ENCODE measurements around the gene ERAL1.
"Not testable (repeated sequence)": the region's sequence is repeated elsewhere in the genome, so short reads cannot be mapped to it uniquely, and the experiment has no call there.

The ERAL1 gene

GRCh38 chr17:28853295-28853694, 1.5 kb upstream of the ERAL1 start:
- no peak for DNase-seq (ENCODE audit: low spot score)

GRCh38 chr17:28855336-28855679, 492 bp downstream of the ERAL1 start:
- no peak for DNase-seq (ENCODE audit: low spot score)

GRCh38 chr17:28856028-28856574, 1.3 kb downstream of the ERAL1 start:
- DNase-seq (ENCODE audit: low spot score): no peak

- no peak for DNase-seq (ENCODE audit: low spot score)
Observed at GRCh38 chr17:28857905-28858800, 3.3 kb downstream of the ERAL1 start.

- no peak for DNase-seq (ENCODE audit: low spot score)
Observed at GRCh38 chr17:28858801-28859355, 4.1 kb downstream of the ERAL1 start.

- no peak for DNase-seq (ENCODE audit: low spot score)
Observed at GRCh38 chr17:28860363-28860808, 5.6 kb downstream of the ERAL1 start.

GRCh38 chr17:28861393-28862203, 6.8 kb downstream of the ERAL1 start:
- no peak for DNase-seq (ENCODE audit: low spot score)

- DNase-seq (ENCODE audit: low spot score): no peak
Observed at GRCh38 chr17:28862561-28862960, 7.7 kb downstream of the ERAL1 start.

- DNase-seq (ENCODE audit: low spot score): no peak
Observed at GRCh38 chr17:28863953-28864352, 9.1 kb downstream of the ERAL1 start.

- DNase-seq (ENCODE audit: low spot score): no peak
Observed at GRCh38 chr17:28864991-28865849, 10.4 kb downstream of the ERAL1 start.

- DNase-seq (ENCODE audit: low spot score): no peak
Observed at GRCh38 chr17:28865946-28866752, 11.3 kb downstream of the ERAL1 start.

GRCh38 chr17:28867276-28867675, 12.5 kb downstream of the ERAL1 start:
- no peak for DNase-seq (ENCODE audit: low spot score)

- no peak for DNase-seq (ENCODE audit: low spot score)
Observed at GRCh38 chr17:28871056-28871579, 16.3 kb downstream of the ERAL1 start.

- DNase-seq (ENCODE audit: low spot score): no peak
Observed at GRCh38 chr17:28873839-28874238, 19.0 kb downstream of the ERAL1 start.

GRCh38 chr17:28874750-28875149, 19.9 kb downstream of the ERAL1 start:
- DNase-seq (ENCODE audit: low spot score): no peak

GRCh38 chr17:28875848-28876550, 21.2 kb downstream of the ERAL1 start:
- no peak for DNase-seq (ENCODE audit: low spot score)

GRCh38 chr17:28877150-28877711, 22.4 kb downstream of the ERAL1 start:
- DNase-seq (ENCODE audit: low spot score): not testable (repeated sequence)

- no peak for DNase-seq (ENCODE audit: low spot score)
Observed at GRCh38 chr17:28878158-28878910, 23.5 kb downstream of the ERAL1 start.

GRCh38 chr17:28878981-28879380, 24.2 kb downstream of the ERAL1 start:
- DNase-seq (ENCODE audit: low spot score): peak; percentile 60
